Brain pericyte (primary cell): ENCODE results near the gene KPNA4.
"Not testable (repeated sequence)": the region's sequence is repeated elsewhere in the genome, so short reads cannot be mapped to it uniquely, and the experiment has no call there.

Source experiments
- DNase-seq: peaks from one replicate; pipeline ENCODE4 v3.0.0-alpha.2; 2012; ENCODE audit warnings: low read depth, low spot score

Gene KPNA4

DNA sequence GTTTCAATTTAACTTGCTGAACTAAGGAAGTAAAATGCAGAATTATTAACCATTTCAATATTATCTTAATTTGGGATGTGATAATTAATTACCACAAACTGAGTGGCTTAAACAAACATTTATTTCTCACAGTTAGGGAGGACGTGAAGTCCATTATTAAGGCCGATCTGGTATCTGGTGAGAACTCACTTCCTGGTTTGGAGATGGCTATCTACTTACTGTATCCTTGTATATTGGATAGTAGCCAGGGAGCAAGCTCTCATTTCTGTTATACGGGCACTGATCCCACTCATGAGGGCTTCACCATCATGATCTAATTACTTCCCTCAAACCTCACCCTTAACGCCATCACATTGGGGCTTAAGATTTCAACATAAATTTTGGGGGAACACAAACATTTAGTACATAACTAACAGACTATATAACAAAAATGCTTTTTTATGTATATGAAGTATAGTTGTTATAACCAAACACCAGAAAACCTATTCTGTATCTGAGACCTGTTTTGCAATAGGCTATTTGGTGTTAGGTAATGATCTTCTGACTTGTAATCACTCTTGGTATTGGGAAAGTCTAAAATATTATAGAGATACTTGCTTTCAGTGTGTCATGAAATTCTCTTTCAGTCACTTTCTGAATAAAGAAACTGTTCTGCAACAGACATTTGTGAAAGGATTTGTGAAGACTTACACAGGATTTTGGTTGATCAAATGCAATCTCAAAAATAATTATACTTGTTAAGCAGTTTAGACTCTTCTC, 4.7 kb upstream of the KPNA4 start:
- DNase-seq: no peak

GRCh38 chr3:160568989-160569388, 3.6 kb upstream of the KPNA4 start:
- DNase-seq: no peak

DNA sequence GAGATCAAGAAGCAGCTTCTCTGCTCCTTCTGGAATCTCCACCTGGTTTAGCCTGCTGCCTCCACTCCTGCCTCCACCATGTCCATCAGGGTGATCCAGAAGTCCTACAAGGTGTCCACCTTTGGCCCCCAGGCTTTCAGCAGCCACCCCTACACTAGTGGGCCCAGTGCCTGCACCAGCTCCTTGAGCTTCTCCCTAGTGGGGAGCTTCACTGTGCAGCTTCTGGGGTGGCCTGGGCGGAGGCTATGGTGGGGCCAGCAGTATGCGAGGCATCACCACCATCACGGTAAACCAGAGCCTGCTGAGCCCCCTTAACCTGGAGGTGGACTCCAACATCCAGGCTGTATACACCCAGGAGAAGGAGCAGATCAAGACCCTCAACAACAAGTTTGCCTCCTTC, 2.4 kb upstream of the KPNA4 start:
- DNase-seq: no peak

DNA sequence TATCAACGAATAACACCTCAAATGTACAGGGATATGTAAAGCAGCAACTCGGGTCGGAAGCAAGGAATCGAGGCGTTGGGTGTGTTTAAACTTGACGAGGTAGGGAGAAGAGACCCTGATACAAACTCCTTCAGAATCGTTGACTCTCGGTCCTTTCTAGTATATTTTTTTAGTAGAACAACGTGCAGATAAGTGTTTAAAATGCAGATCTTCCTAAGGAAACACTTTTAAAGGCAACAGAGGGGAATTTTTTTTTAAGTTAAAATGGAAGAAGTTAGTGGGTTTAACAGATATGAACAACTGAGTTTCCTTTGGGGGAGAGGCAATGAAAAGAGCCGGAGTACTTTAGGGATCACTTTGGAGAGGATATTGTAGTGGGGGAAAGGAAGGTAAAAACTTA, 1.1 kb upstream of the KPNA4 start:
- DNase-seq: no peak

- peak; percentile 6 for DNase-seq
Observed at GRCh38 chr3:160564949-160565441, 376 bp downstream of the KPNA4 start.

- DNase-seq: no peak
Observed at GRCh38 chr3:160564258-160564911, 986 bp downstream of the KPNA4 start.

DNA sequence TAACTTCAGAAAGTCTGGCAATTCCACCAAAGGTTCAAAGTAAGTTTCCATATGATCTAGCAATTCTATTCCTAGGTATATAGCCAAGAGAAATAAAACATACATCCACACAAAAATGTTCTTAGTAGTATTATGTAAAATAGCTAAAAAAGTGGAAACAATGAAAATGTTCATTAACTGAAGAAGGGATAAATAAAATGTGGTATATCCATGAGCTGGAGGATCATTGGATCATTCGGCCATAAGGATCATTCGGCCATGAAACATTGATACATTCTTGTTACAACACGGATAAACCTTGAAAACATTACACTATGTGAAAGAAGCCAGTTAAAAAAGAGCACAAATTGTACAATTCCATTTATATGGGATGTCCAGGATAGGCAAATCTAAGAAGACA, 2.4 kb downstream of the KPNA4 start:
- DNase-seq: no peak

GRCh38 chr3:160557571-160557970, 7.8 kb downstream of the KPNA4 start:
- DNase-seq: no peak

GRCh38 chr3:160556141-160556540, 9.2 kb downstream of the KPNA4 start:
- DNase-seq: no peak

GRCh38 chr3:160554980-160555379, 10.4 kb downstream of the KPNA4 start:
- DNase-seq: no peak

DNA sequence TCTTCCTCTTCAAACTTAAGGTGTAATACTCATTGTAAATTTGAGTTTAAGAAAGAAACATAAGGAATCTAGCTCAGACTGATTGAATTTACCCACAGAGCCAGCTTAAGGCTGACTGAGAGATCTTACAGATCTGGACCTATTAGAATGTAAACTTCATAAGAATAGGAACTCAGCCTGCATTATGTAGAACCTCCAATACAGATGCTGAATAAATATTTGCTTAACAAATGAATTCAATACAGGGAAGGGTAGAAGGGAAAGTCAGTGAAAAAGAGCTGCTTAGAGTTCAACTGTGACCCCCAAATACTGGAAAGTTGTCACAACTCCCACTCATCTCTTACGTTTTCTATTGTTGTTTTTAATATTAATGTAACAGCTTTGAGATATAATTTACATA, 11.5 kb downstream of the KPNA4 start:
- DNase-seq: no peak

- no peak for DNase-seq
Observed at GRCh38 chr3:160546727-160547126, 18.6 kb downstream of the KPNA4 start.

DNA sequence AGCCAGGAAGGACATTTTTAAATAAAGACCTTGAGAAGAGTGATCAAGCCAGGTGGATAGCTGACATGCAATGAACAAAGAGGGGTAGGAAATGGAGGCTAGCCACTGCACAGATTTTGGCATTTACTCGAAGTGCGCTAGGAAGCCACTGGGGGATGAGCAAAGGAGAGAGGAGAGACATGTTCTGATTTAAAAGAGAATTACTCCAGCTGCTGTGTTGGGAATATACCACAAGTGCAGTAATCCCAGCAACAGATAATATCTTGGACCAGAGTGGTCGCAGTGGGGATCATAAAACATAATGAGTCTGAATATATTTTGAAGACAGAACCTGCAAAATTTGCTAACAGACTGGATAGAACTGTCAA, 19.9 kb downstream of the KPNA4 start:
- no peak for DNase-seq

GRCh38 chr3:160544844-160545503, 20.4 kb downstream of the KPNA4 start:
- DNase-seq: no peak

DNA sequence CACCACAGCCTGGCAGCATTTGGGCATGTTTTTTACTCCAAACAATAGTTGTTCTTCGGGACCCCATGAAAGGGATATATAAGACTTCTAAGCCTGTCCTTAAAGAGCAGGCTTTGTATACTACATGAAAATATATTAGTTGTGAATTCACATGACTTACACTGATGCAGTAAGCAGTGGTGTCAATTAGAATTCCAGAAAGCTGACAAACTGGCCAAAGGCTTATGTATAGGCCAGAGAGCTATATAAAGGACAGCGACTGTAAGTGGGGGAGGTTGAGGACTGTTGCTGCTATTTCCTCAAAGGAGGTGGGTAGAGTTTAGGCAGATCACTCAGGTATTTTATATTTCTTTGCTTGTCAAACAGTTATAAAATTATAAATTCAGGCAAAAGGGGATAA, 24.8 kb downstream of the KPNA4 start:
- no peak for DNase-seq

DNA sequence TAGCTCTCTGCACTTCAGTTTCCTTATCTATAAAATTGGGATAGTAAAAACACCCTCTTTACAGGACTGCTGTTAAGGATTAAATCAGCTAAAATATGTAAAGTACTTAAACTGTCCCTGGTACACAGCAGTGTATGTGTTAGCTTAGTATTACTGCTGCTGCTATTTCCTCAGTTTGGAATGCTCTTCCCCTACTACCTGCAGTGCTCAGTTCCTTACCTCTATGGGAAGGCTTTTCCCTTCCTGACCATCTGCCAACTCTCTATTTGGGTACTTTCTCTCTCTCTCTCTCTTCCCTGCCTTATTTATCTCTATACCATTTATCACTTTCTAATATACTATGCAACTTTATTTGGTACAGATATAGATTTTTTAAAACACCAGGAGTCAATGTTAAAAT, 26.5 kb downstream of the KPNA4 start:
- no peak for DNase-seq

- DNase-seq: no peak
Observed at GRCh38 chr3:160537729-160538128, 27.6 kb downstream of the KPNA4 start.

- DNase-seq: no peak
Observed at GRCh38 chr3:160532371-160532770, 33.0 kb downstream of the KPNA4 start.

DNA sequence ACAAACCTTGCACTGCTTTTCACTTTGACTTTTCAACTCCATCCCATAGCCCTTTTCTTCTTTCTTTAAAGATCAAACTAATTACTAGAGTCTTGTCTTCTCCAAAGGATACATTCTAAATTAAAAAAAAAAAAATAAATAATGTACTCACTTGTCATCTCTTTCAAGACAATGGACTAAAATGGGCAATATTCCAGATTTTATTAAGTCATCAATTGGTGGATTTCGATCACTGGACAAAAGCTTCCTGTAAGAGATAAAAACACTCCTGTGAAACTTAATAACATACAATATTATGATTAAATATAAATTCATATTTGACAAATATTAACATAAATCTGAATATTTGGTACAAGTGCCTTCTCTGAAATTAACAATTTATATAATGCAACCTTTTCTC, 34.1 kb downstream of the KPNA4 start:
- no peak for DNase-seq

DNA sequence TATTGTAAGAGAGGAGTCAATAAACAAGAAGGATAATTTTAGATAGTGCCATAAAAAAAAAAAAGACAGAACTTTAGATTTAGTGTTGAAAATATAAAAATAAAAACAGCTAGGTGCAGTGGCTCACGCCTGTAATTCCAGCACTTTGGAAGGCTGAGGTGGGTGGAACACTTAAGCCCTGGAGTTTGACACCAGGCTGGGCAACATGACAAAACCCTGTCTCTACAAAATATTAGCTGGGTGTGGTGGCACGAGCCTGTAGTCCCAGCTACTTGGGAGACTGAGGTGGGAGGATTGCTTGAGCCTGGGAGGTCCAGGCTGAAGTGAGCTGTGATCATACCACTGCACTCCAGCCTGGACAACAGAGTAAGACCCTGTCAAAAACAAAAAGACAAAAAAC, 49.0 kb downstream of the KPNA4 start:
- DNase-seq: not testable (repeated sequence)

GRCh38 chr3:160501325-160501724, 64.0 kb downstream of the KPNA4 start:
- DNase-seq: no peak

DNA sequence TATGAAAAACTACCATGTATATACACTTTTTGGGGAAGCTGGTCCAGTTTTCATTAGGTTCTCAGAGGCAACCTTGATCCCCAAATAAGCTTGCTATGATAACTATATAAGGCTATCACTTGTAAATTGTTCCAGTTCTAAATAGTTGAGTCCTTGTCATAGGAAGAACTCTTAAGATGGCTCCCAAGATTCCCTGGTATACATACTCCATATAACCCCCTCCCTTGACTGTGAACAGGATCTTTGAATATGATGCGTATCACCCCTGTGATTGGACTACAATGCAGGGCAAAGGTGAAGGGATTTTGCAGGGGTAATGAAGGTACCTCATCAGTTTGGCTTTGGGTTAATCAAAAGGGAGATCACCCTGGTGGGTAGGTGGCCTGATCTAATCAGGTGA, 67.2 kb downstream of the KPNA4 start:
- no peak for DNase-seq

DNA sequence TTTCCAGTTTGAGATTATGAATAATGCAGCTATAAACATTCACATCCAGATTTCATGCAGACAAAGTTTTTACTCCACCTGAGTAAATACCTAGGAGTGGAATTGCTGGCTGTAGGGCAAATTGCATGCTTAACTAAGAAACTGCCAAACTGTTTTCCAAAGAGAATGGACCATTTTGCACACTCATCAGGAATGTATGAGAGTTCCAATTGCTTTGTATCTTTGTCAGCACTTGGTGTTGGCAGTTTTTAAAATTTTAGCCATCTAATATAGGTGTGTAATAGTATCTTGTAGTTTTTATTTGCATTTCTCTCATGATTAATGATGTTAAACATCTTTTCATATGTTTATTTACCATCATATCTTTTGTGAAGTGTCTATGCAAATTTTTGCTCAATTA, 75.2 kb downstream of the KPNA4 start:
- no peak for DNase-seq
